Activated CD4-positive, alpha-beta T cell treated with anti-CD3 and anti-CD28 coated beads, Interleukin-2, amount 10 ng/mL, durations not matched to agents 7 days and 5 days (primary cell): ENCODE data around the gene OOEP. TPM values are rescaled to one million over a fixed set of nuclear protein-coding genes. Genes with fewer than 3 reads are reported as not detected.
"Not testable (repeated sequence)": the region's sequence is repeated elsewhere in the genome, so short reads cannot be mapped to it uniquely, and the experiment has no call there.

Source experiments
- CTCF ChIA-PET: fragments of 350-600 bp; sonication (Branson Sonifier 250); formaldehyde crosslinking; loops from one replicate; lab custom pipeline; 2021; ENCODE audit warnings: antibody characterized with exemption; lab: Charles Lee
- POLR2A ChIA-PET: fragments of 350-600 bp; sonication (Branson Sonifier 250); formaldehyde crosslinking; loops from one replicate; lab custom pipeline; 2021; ENCODE audit warnings: antibody characterized with exemption; lab: Charles Lee
- DNase-seq: peaks from one replicate; pipeline ENCODE4 v3.0.0-alpha.2; 2020
- H3K27ac Mint-ChIP-seq: one replicate; pipeline ENCODE4 v1.8.0; 2021; ENCODE audit warnings: mild to moderate bottlenecking, moderate library complexity, mixed read lengths
- H3K27me3 Mint-ChIP-seq: one replicate; pipeline ENCODE4 v1.8.0; 2021; ENCODE audit warnings: mixed read lengths
- H3K36me3 Mint-ChIP-seq: one replicate; pipeline ENCODE4 v1.8.0; 2021; ENCODE audit warnings: low read depth, mixed read lengths
- H3K4me1 Mint-ChIP-seq: one replicate; pipeline ENCODE4 v1.8.0; 2021; ENCODE audit warnings: mixed read lengths
- H3K4me3 Mint-ChIP-seq: one replicate; pipeline ENCODE4 v1.8.0; 2021; ENCODE audit warnings: mild to moderate bottlenecking, moderate library complexity, mixed read lengths
- H3K9me3 Mint-ChIP-seq: one replicate; pipeline ENCODE4 v1.8.0; 2021; ENCODE audit warnings: mixed read lengths
- total RNA-seq, 2 experiments: library from RNA; stranded (reverse); gene quantifications; one replicate each; pipeline ENCODE4 v1.2.3, GENCODE V29; 2021

Gene OOEP
- total RNA-seq, 2 experiments from 2014 or later, result 0.57 to 1.5 TPM

- ChIA-PET POLR2A (no interaction called here), CTCF (interaction anchor here (0.9 to 1.0 kb wide), 3 partner anchors 36 to 266 kb away, joined by 3 read pairs; no protein-coding TSS in a partner anchor)
- peaks cover 40% of the 10 kb centered on the region for H3K4me1 Mint-ChIP-seq
- peak overlapping the region; percentile 86 for H3K27ac Mint-ChIP-seq
- no peak for DNase-seq
- peaks cover 3% of the 10 kb centered on the region for H3K36me3 Mint-ChIP-seq
- H3K4me3 Mint-ChIP-seq, result peak overlapping the region; percentile 78
- H3K9me3 Mint-ChIP-seq, result no peaks in the 10 kb centered on the region
- no peaks in the 10 kb centered on the region for H3K27me3 Mint-ChIP-seq
Observed at GRCh38 chr6:73388433-73388799, 18.7 kb upstream of the OOEP start.

- Mint-ChIP-seq H3K4me3 (no peak overlapping the region), H3K27ac (no peak overlapping the region), H3K27me3 (no peaks in the 10 kb centered on the region), H3K9me3 (no peaks in the 10 kb centered on the region), H3K36me3 (no peaks in the 10 kb centered on the region), H3K4me1 (peaks cover 3% of the 10 kb centered on the region)
- ChIA-PET POLR2A (no interaction called here), CTCF (interaction anchor here (1.2 kb wide), 1 partner anchor 9 kb away, joined by 4 read pairs; no protein-coding TSS in a partner anchor)
- DNase-seq, result no peak
Observed at GRCh38 chr6:73382462-73383113, 12.9 kb upstream of the OOEP start.

DNA sequence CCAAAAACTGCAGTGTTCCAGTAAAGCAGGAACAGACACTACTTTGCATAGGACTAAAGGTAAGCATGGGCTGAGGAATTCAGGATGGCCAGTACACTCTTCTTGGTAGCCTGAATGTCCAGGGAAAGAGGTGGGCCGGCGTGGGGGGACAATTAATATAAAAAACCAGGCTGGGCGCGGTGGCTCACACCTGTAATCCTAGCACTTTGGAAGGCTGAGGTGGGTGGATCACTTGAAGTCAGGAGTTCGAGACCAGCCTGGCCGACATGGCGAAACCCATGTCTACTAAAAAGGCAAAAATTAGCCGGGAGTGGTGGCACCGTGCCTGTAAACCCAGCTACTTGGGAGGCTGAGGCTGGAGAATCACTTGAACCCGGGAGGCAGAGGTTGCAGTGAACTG lies 11.8 kb upstream of the OOEP start:
- H3K36me3 Mint-ChIP-seq, H3K27ac Mint-ChIP-seq, H3K9me3 Mint-ChIP-seq, CTCF ChIA-PET, H3K4me3 Mint-ChIP-seq, POLR2A ChIA-PET, H3K27me3 Mint-ChIP-seq, DNase-seq, H3K4me1 Mint-ChIP-seq: not testable (repeated sequence)

GRCh38 chr6:73377225-73377624 lies 7.5 kb upstream of the OOEP start:
- Mint-ChIP-seq H3K36me3 (no peaks in the 10 kb centered on the region), H3K27me3 (no peaks in the 10 kb centered on the region), H3K4me3 (no peak overlapping the region), H3K4me1 (no peaks in the 10 kb centered on the region), H3K9me3 (peaks cover 2% of the 10 kb centered on the region), H3K27ac (no peak overlapping the region)
- CTCF ChIA-PET, result interaction anchor here (1.4 kb wide), 1 partner anchor 12 kb away, joined by 4 read pairs; no protein-coding TSS in a partner anchor
- no peak for DNase-seq
- POLR2A ChIA-PET, result no interaction called here

GRCh38 chr6:73375216-73375615 lies 5.5 kb upstream of the OOEP start:
- no peaks in the 10 kb centered on the region for H3K36me3 Mint-ChIP-seq
- ChIA-PET POLR2A (no interaction called here), CTCF (interaction anchor here (0.6 kb wide), 1 partner anchor 19 kb away, joined by 5 read pairs; no protein-coding TSS in a partner anchor)
- H3K4me1 Mint-ChIP-seq, result no peaks in the 10 kb centered on the region
- H3K9me3 Mint-ChIP-seq, result peaks cover 2% of the 10 kb centered on the region
- H3K27ac Mint-ChIP-seq, result no peak overlapping the region
- H3K27me3 Mint-ChIP-seq, result no peaks in the 10 kb centered on the region
- no peak for DNase-seq
- no peak overlapping the region for H3K4me3 Mint-ChIP-seq

- H3K4me1 Mint-ChIP-seq, result no peaks in the 10 kb centered on the region
- no peak for DNase-seq
- no peak overlapping the region for H3K27ac Mint-ChIP-seq
- H3K9me3 Mint-ChIP-seq, result peaks cover 2% of the 10 kb centered on the region
- POLR2A ChIA-PET, result no interaction called here
- no peaks in the 10 kb centered on the region for H3K36me3 Mint-ChIP-seq
- CTCF ChIA-PET, result no interaction called here
- H3K4me3 Mint-ChIP-seq, result no peak overlapping the region
- H3K27me3 Mint-ChIP-seq, result no peaks in the 10 kb centered on the region
Observed at GRCh38 chr6:73372516-73372915, 2.8 kb upstream of the OOEP start.

DNA sequence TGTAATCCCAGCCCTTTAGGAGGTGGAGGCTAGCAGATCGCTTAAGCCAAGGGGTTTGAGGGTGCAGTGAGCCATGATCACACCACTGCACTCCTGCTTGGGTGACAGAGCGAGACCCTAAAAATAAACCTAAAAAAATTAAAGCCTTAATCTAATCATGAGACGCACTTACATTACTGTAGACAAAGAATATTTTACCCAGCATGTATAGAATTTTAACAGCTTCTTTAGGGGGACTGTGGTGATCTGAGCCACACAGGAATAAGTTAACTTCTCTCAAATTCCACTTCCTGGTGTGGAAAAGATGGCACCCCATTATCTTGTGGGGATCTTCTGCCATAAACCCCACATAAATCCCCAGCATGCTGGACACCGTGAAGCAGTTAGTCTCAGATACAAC lies 2.3 kb upstream of the OOEP start:
- H3K27me3 Mint-ChIP-seq, result no peaks in the 10 kb centered on the region
- no peak overlapping the region for H3K4me3 Mint-ChIP-seq
- no peaks in the 10 kb centered on the region for H3K4me1 Mint-ChIP-seq
- ChIA-PET POLR2A (no interaction called here), CTCF (no interaction called here)
- H3K9me3 Mint-ChIP-seq, result peaks cover 2% of the 10 kb centered on the region
- no peak overlapping the region for H3K27ac Mint-ChIP-seq
- no peak for DNase-seq
- no peaks in the 10 kb centered on the region for H3K36me3 Mint-ChIP-seq

DNA sequence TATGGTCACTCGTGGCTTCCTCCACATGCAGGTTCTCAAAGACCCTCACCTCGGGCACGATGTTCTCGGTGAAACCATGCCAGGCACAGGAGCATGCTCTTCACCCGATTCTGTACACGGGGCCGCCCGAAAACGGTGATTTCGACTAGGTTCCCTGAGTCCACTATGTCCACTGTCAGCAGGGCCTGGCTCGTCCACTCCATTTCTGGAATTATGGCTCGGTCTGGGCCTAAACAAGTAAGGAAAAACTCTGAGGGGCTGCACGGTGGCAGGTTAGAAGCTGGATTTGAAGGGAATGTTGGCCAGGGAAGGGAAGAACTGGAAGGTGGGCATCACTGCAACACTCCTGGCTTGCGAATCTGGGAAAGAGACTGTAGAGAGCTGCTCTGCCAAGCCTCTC lies 540 bp downstream of the OOEP start:
- Mint-ChIP-seq H3K27me3 (no peaks in the 10 kb centered on the region), H3K4me3 (no peak overlapping the region), H3K9me3 (peaks cover 2% of the 10 kb centered on the region), H3K27ac (no peak overlapping the region), H3K36me3 (no peaks in the 10 kb centered on the region), H3K4me1 (no peaks in the 10 kb centered on the region)
- ChIA-PET CTCF (no interaction called here), POLR2A (no interaction called here)
- DNase-seq, result no peak

- Mint-ChIP-seq H3K4me1 (no peaks in the 10 kb centered on the region), H3K36me3 (no peaks in the 10 kb centered on the region), H3K9me3 (peaks cover 2% of the 10 kb centered on the region), H3K27me3 (no peaks in the 10 kb centered on the region), H3K4me3 (no peak overlapping the region), H3K27ac (no peak overlapping the region)
- ChIA-PET CTCF (no interaction called here), POLR2A (no interaction called here)
- no peak for DNase-seq
Observed at GRCh38 chr6:73368675-73369074, 1.0 kb downstream of the OOEP start.

DNA sequence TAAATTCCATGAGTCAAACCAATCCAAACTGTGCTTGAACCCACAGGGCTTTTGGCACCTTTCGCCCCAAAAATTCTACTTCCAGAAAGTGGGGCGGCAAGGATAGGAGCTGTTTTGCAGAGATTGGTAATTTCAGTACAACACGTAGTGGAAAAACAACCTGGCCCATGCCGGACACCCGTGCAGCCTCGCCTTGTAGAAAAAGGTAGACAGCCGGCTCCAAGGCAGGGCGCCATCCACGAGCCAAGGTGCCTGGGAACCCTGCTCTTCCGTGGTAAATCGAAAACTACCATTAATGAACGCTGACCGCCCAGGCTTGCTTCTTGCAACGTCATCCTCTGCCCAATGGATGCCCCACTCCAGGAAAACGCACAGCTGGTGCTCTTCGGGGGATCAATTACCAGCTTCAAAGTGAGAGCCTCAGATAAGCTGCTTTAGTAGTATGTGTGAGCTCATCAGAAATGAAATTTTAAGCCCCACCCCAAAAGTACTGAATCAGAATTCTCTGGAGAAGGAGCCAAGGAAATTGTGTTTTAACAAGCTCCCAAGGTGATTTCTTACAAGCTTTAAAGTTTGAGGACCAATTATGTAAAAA lies 1.8 kb downstream of the OOEP start:
- no peak overlapping the region for H3K4me3 Mint-ChIP-seq
- POLR2A ChIA-PET, result no interaction called here
- peaks cover under 1% of the 10 kb centered on the region for H3K9me3 Mint-ChIP-seq
- H3K36me3 Mint-ChIP-seq, result no peaks in the 10 kb centered on the region
- H3K27ac Mint-ChIP-seq, result no peak overlapping the region
- H3K27me3 Mint-ChIP-seq, result no peaks in the 10 kb centered on the region
- H3K4me1 Mint-ChIP-seq, result no peaks in the 10 kb centered on the region
- CTCF ChIA-PET, result interaction anchor here (0.5 kb wide), 1 partner anchor 474 kb away, joined by 3 read pairs; no protein-coding TSS in a partner anchor
- DNase-seq, result no peak

GRCh38 chr6:73364549-73364948 lies 5.1 kb downstream of the OOEP start:
- H3K36me3 Mint-ChIP-seq, result no peaks in the 10 kb centered on the region
- H3K4me3 Mint-ChIP-seq, result no peak overlapping the region
- H3K4me1 Mint-ChIP-seq, result no peaks in the 10 kb centered on the region
- ChIA-PET POLR2A (no interaction called here), CTCF (interaction anchor here (0.9 kb wide), 1 partner anchor 13 kb away, joined by 4 read pairs; no protein-coding TSS in a partner anchor)
- no peak for DNase-seq
- H3K27ac Mint-ChIP-seq, result no peak overlapping the region
- H3K27me3 Mint-ChIP-seq, result no peaks in the 10 kb centered on the region
- no peaks in the 10 kb centered on the region for H3K9me3 Mint-ChIP-seq

GRCh38 chr6:73364121-73364520 lies 5.6 kb downstream of the OOEP start:
- Mint-ChIP-seq H3K4me1 (no peaks in the 10 kb centered on the region), H3K9me3 (no peaks in the 10 kb centered on the region), H3K27ac (no peak overlapping the region), H3K36me3 (no peaks in the 10 kb centered on the region), H3K4me3 (no peak overlapping the region), H3K27me3 (no peaks in the 10 kb centered on the region)
- POLR2A ChIA-PET, result no interaction called here
- DNase-seq, result no peak
- CTCF ChIA-PET, result no interaction called here

DNA sequence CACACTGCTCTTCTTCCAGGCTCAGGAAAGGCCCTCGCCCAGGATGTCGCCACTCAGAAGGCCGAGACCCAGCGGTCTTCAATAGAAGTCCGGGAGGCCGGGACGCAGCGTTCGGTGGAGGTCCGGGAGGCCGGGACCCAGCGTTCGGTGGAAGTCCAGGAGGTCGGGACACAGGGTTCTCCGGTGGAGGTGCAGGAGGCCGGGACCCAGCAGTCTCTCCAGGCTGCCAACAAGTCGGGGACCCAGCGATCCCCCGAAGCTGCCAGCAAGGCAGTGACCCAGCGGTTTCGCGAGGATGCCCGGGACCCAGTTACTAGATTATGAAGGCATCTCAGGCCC lies 6.2 kb downstream of the OOEP start:
- no peak for DNase-seq
- ChIA-PET POLR2A (no interaction called here), CTCF (no interaction called here)
- H3K4me3 Mint-ChIP-seq, result no peak overlapping the region
- H3K9me3 Mint-ChIP-seq, result no peaks in the 10 kb centered on the region
- no peaks in the 10 kb centered on the region for H3K4me1 Mint-ChIP-seq
- H3K27ac Mint-ChIP-seq, result no peak overlapping the region
- H3K27me3 Mint-ChIP-seq, result no peaks in the 10 kb centered on the region
- no peaks in the 10 kb centered on the region for H3K36me3 Mint-ChIP-seq
